K562 (cell line): ENCODE results near the gene PTPRR.

ENCODE experiments used
- FOXJ3 ChIP-seq: sonication (generic); formaldehyde crosslinking; IDR thresholded peaks from 2 replicates; pipeline ENCODE4 v1.4.0; 2020; ENCODE audit warnings: mild to moderate bottlenecking, missing genetic modification reagents
- HNRNPK ChIP-seq: fragments of 200-400 bp; formaldehyde crosslinking; IDR thresholded peaks from one replicate; pipeline ENCODE4 v1.6.1; 2018; ENCODE audit warnings: mild to moderate bottlenecking, low read depth, low read length; ENCODE audit not compliant: poor library complexity, severe bottlenecking
- JUN ChIP-seq, 2 experiments: sonication (generic) in 1 of 2; formaldehyde crosslinking in 1 of 2; IDR thresholded peaks; 2 replicates each; pipeline versions ENCODE4 v1.6.1 to v1.8.0; 2012 to 2022; ENCODE audit warnings: borderline replicate concordance in 2 of 2, mild to moderate bottlenecking in 2 of 2, improper control_type of control experiment in 1 of 2, low read depth in 1 of 2, low read length in 1 of 2, missing genetic modification reagents in 1 of 2
- KDM2B ChIP-seq: fragments of 250-450 bp; sonication (Bioruptor Pico); IDR thresholded peaks from 2 replicates; pipeline ENCODE4 v1.8.0; 2021; ENCODE audit warnings: mild to moderate bottlenecking, moderate library complexity
- POLR2A ChIP-seq: fragments of 450-650 bp; conservative IDR thresholded peaks from 2 replicates; pipeline ENCODE4 v1.6.1; 2016
- SAFB ChIP-seq: fragments of 200-400 bp; formaldehyde crosslinking; IDR thresholded peaks from 2 replicates; pipeline ENCODE4 v1.6.1; 2017; ENCODE audit warnings: low read depth, low read length, borderline replicate concordance
- SIN3A ChIP-seq, 2 experiments: fragments of 150-350 bp in 1 of 2; IDR thresholded peaks; 2 replicates each; pipeline ENCODE4 v1.6.1; 2011 to 2016; ENCODE audit warnings: borderline replicate concordance in 2 of 2, low read depth in 2 of 2, low read length in 2 of 2, mild to moderate bottlenecking in 2 of 2, moderate library complexity in 2 of 2; ENCODE audit not compliant: control insufficient read depth in 1 of 2
- SOX6 ChIP-seq: fragments of 450-650 bp; IDR thresholded peaks from 2 replicates; pipeline ENCODE4 v1.6.1; 2014; ENCODE audit warnings: mild to moderate bottlenecking
- YY1 ChIP-seq, 3 experiments: IDR thresholded peaks; 2 replicates each; pipeline ENCODE4 v1.6.1; 2011; ENCODE audit warnings: low read length in 2 of 3, mild to moderate bottlenecking in 2 of 3, moderate library complexity in 2 of 3, borderline replicate concordance in 1 of 3, control low read depth in 1 of 3, low read depth in 1 of 3; ENCODE audit not compliant: insufficient read depth in 3 of 3, insufficient replicate concordance in 2 of 3, control insufficient read depth in 1 of 3, insufficient read length in 1 of 3; ENCODE audit errors: extremely low read depth in 1 of 3
- ZNF24 ChIP-seq: fragments of 450-650 bp; IDR thresholded peaks from 2 replicates; pipeline ENCODE4 v1.6.1; 2016
- ZNF780A ChIP-seq: fragments of 250-450 bp; sonication (Bioruptor Pico); IDR thresholded peaks from 2 replicates; pipeline ENCODE4 v1.5.0; 2021; ENCODE audit warnings: mild to moderate bottlenecking
- TF ChIP-seq, protein P1 (sequence below): fragments of 450-650 bp; IDR thresholded peaks from 2 replicates; pipeline ENCODE4 v1.6.1; 2016; ENCODE audit warnings: antibody characterized with exemption
- TF ChIP-seq, protein P2 (sequence below), 3 experiments: fragments of 200-800 bp in 1 of 3; fragments of 250-450 bp in 1 of 3; fragments of 450-650 bp in 1 of 3; sonication (Bioruptor Pico) in 1 of 3; sonication (Bioruptor generic) in 1 of 3; formaldehyde crosslinking in 1 of 3; IDR thresholded peaks; 2 replicates each; pipeline versions ENCODE4 v1.6.1 to v1.8.0; 2016 to 2022; ENCODE audit warnings: mild to moderate bottlenecking in 2 of 3, missing genetic modification characterization in 2 of 3, missing compliant biosample characterization in 1 of 3, moderate library complexity in 1 of 3
- TF ChIP-seq, protein P3 (sequence below), 3 experiments: IDR thresholded peaks in 2 of 3; conservative IDR thresholded peaks in 1 of 3; 2 replicates each; pipeline ENCODE4 v1.5.1; 2011 to 2012; ENCODE audit warnings: low read length in 3 of 3, mild to moderate bottlenecking in 3 of 3, control low read depth in 2 of 3, improper control_type of control experiment in 1 of 3, inconsistent platforms in 1 of 3, low read depth in 1 of 3, mixed read lengths in 1 of 3, moderate library complexity in 1 of 3; ENCODE audit not compliant: insufficient read depth in 2 of 3

DNA sequence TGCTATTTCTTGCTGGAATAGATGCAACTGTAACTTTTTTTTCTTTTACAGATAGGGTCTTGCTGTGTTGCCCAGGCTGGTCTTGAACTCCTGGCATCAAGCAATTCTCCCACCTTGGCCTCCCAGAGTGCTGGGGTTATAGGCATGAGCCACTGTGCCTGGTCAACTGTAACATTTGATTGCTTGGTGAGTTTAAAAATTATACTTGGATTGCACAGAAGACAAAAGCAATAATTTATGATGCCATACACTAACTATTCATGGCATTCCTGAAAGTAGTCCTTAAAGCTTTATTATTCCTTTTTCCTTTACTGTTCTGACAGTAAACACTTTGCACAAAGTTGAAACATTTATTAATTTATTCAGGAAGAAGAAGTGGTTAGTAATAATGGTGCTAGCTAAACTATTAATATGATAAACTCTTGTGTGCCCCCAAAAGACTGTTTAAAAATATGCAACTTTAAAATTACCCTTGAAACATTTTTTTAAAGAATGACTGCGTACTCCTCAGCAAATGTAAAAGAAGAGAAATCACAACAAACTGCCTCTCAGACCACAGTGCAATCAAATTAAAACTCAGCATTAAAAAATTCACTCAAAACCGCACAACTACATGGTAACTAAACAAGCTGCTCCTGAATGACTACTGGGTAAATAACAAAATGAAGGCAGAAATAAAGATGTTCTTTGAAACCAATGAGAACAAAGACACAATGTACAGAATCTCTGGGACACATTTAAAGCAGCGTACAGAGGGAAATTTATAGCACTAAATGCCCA is 291.6 kb downstream of the PTPRR start:
- no peak for TF ChIP-seq POLR2A
- TF ChIP-seq, protein P1, sequence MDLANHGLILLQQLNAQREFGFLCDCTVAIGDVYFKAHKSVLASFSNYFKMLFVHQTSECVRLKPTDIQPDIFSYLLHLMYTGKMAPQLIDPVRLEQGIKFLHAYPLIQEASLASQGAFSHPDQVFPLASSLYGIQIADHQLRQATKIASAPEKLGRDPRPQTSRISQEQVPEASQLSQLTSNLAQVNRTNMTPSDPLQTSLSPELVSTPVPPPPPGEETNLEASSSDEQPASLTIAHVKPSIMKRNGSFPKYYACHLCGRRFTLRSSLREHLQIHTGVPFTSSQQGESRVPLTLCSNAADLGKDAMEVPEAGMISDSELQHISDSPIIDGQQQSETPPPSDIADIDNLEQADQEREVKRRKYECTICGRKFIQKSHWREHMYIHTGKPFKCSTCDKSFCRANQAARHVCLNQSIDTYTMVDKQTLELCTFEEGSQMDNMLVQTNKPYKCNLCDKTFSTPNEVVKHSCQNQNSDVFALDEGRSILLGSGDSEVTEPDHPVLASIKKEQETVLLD, result no peak
- no peak for TF ChIP-seq JUN (IDR thresholded peaks at IDR 0.05; ENCODE audit: borderline replicate concordance, low read depth, low read length)
- TF ChIP-seq JUN (CRISPR knock-in tag; IDR thresholded peaks at IDR 0.05; ENCODE audit: borderline replicate concordance), result no peak
- TF ChIP-seq SOX6, result no peak
- no peak for TF ChIP-seq ZNF24
- TF ChIP-seq YY1 (IDR thresholded peaks at IDR 0.05; ENCODE audit: borderline replicate concordance in 1 of 3, control insufficient read depth in 1 of 3, extremely low read depth in 1 of 3, insufficient read depth in 3 of 3, insufficient read length in 1 of 3, insufficient replicate concordance in 2 of 3, low read depth in 1 of 3, low read length in 2 of 3), result no peak
- no peak for TF ChIP-seq HNRNPK
- no peak for TF ChIP-seq KDM2B
- no peak for TF ChIP-seq FOXJ3 (CRISPR knock-in tag)
- no peak for TF ChIP-seq SIN3A (IDR thresholded peaks at IDR 0.05; ENCODE audit: borderline replicate concordance in 2 of 2, control insufficient read depth in 1 of 2, low read depth in 2 of 2, low read length in 2 of 2)
- TF ChIP-seq ZNF780A (CRISPR knock-in tag), result no peak
- TF ChIP-seq SAFB, result no peak
- TF ChIP-seq, protein P2, sequence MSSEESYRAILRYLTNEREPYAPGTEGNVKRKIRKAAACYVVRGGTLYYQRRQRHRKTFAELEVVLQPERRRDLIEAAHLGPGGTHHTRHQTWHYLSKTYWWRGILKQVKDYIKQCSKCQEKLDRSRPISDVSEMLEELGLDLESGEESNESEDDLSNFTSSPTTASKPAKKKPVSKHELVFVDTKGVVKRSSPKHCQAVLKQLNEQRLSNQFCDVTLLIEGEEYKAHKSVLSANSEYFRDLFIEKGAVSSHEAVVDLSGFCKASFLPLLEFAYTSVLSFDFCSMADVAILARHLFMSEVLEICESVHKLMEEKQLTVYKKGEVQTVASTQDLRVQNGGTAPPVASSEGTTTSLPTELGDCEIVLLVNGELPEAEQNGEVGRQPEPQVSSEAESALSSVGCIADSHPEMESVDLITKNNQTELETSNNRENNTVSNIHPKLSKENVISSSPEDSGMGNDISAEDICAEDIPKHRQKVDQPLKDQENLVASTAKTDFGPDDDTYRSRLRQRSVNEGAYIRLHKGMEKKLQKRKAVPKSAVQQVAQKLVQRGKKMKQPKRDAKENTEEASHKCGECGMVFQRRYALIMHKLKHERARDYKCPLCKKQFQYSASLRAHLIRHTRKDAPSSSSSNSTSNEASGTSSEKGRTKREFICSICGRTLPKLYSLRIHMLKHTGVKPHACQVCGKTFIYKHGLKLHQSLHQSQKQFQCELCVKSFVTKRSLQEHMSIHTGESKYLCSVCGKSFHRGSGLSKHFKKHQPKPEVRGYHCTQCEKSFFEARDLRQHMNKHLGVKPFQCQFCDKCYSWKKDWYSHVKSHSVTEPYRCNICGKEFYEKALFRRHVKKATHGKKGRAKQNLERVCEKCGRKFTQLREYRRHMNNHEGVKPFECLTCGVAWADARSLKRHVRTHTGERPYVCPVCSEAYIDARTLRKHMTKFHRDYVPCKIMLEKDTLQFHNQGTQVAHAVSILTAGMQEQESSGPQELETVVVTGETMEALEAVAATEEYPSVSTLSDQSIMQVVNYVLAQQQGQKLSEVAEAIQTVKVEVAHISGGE (CRISPR knock-in tag; IDR thresholded peaks at IDR 0.05), result no peak
- TF ChIP-seq, protein P3, sequence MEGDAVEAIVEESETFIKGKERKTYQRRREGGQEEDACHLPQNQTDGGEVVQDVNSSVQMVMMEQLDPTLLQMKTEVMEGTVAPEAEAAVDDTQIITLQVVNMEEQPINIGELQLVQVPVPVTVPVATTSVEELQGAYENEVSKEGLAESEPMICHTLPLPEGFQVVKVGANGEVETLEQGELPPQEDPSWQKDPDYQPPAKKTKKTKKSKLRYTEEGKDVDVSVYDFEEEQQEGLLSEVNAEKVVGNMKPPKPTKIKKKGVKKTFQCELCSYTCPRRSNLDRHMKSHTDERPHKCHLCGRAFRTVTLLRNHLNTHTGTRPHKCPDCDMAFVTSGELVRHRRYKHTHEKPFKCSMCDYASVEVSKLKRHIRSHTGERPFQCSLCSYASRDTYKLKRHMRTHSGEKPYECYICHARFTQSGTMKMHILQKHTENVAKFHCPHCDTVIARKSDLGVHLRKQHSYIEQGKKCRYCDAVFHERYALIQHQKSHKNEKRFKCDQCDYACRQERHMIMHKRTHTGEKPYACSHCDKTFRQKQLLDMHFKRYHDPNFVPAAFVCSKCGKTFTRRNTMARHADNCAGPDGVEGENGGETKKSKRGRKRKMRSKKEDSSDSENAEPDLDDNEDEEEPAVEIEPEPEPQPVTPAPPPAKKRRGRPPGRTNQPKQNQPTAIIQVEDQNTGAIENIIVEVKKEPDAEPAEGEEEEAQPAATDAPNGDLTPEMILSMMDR (IDR thresholded peaks at IDR 0.05 in 2 of 3, conservative IDR thresholded peaks at IDR 0.05 in 1 of 3; ENCODE audit: insufficient read depth in 2 of 3, low read depth in 1 of 3, low read length in 3 of 3), result no peak
